HG02981 (cell line): Measurements from ENCODE around the gene E4F1.
"Not testable (repeated sequence)": the region's sequence is repeated elsewhere in the genome, so short reads cannot be mapped to it uniquely, and the experiment has no call there.

Experiments used
- ATAC-seq: cut with Tn5 transposase; IDR thresholded peaks from one replicate; pipeline ENCODE4 v1.9.1; 2021; ENCODE audit warnings: mild to moderate bottlenecking, moderate library complexity; ENCODE audit not compliant: unreplicated experiment

E4F1 gene

GRCh38 chr16:2188395-2188794 is 35.0 kb upstream of the E4F1 start:
- ATAC-seq: no peak

GRCh38 chr16:2189252-2189893 is 34.0 kb upstream of the E4F1 start:
- no peak for ATAC-seq

- ATAC-seq: no peak
Observed at GRCh38 chr16:2190002-2190658, 33.3 kb upstream of the E4F1 start.

- ATAC-seq: no peak
Observed at GRCh38 chr16:2190659-2191445, 32.5 kb upstream of the E4F1 start.

GRCh38 chr16:2191446-2191706 is 32.0 kb upstream of the E4F1 start:
- no peak for ATAC-seq

GRCh38 chr16:2194166-2194834 is 29.1 kb upstream of the E4F1 start:
- ATAC-seq: no peak

GRCh38 chr16:2194852-2195321 is 28.5 kb upstream of the E4F1 start:
- no peak for ATAC-seq

GRCh38 chr16:2195322-2196161 is 27.8 kb upstream of the E4F1 start:
- no peak for ATAC-seq

- no peak for ATAC-seq
Observed at GRCh38 chr16:2196162-2196980, 27.0 kb upstream of the E4F1 start, which contains the start of gene CASKIN1. CASKIN1 (minus strand) TSS chr16:2196605; CDS start chr16:2196432, 173 bp downstream.

GRCh38 chr16:2196981-2197511 is 26.3 kb upstream of the E4F1 start:
- no peak for ATAC-seq

- ATAC-seq: no peak
Observed at GRCh38 chr16:2197765-2198164, 25.6 kb upstream of the E4F1 start.

- ATAC-seq: no peak
Observed at GRCh38 chr16:2198283-2198682, 25.1 kb upstream of the E4F1 start.

GRCh38 chr16:2199095-2199494 is 24.3 kb upstream of the E4F1 start:
- no peak for ATAC-seq

- no peak for ATAC-seq
Observed at GRCh38 chr16:2199621-2200139, 23.7 kb upstream of the E4F1 start.

- ATAC-seq: no peak
Observed at GRCh38 chr16:2200313-2200712, 23.1 kb upstream of the E4F1 start.

GRCh38 chr16:2203119-2203688 is 20.2 kb upstream of the E4F1 start:
- not testable (repeated sequence) for ATAC-seq

- no peak for ATAC-seq
Observed at GRCh38 chr16:2204416-2205103, 18.8 kb upstream of the E4F1 start.
